HCT116 (cell line): ENCODE measurements around the gene GFOD1.

Experiments used
- CTCF ChIP-seq, 3 experiments: fragments of 200-600 bp in 1 of 3; sonication (generic) in 1 of 3; IDR thresholded peaks in 2 of 3; conservative IDR thresholded peaks in 1 of 3; 2 replicates each; pipeline ENCODE4 v1.5.1; 2012 to 2017; ENCODE audit warnings: low read depth in 2 of 3, low read length in 2 of 3, antibody characterized with exemption in 1 of 3, borderline replicate concordance in 1 of 3, control low read depth in 1 of 3, mild to moderate bottlenecking in 1 of 3, mixed read lengths in 1 of 3, mixed run types in 1 of 3, moderate library complexity in 1 of 3; ENCODE audit not compliant: insufficient read depth in 1 of 3
- EZH2 ChIP-seq: fragments of 200-600 bp; sonication (generic); IDR thresholded peaks from 2 replicates; pipeline ENCODE4 v1.6.1; 2017; ENCODE audit warnings: antibody characterized with exemption, mixed run types
- EZH2phosphoT487 ChIP-seq: fragments of 200-600 bp; IDR thresholded peaks from 2 replicates; pipeline ENCODE4 v1.6.1; 2018; ENCODE audit warnings: antibody characterized with exemption, borderline replicate concordance
- MAX ChIP-seq: IDR thresholded peaks from 2 replicates; pipeline ENCODE4 v1.6.1; 2012
- POLR2A ChIP-seq: IDR thresholded peaks from 2 replicates; pipeline ENCODE4 v1.7.0; 2011; ENCODE audit warnings: borderline replicate concordance; ENCODE audit not compliant: insufficient read depth, insufficient read length; ENCODE audit errors: extremely low read depth
- POLR2AphosphoS5 ChIP-seq: IDR thresholded peaks from 2 replicates; pipeline ENCODE4 v1.6.1; 2011; ENCODE audit warnings: mild to moderate bottlenecking, low read depth, low read length, moderate library complexity
- SIN3A ChIP-seq: IDR thresholded peaks from 2 replicates; pipeline ENCODE4 v1.6.1; 2012; ENCODE audit warnings: low read depth
- TCF7L2 ChIP-seq: IDR thresholded peaks from 2 replicates; pipeline ENCODE4 v1.7.0; 2011; ENCODE audit warnings: borderline replicate concordance, inconsistent platforms; ENCODE audit not compliant: insufficient read depth, insufficient read length; ENCODE audit errors: extremely low read depth
- YY1 ChIP-seq: IDR thresholded peaks from 2 replicates; pipeline ENCODE4 v1.6.1; 2011; ENCODE audit warnings: low read length, low read depth, moderate library complexity, mild to moderate bottlenecking; ENCODE audit not compliant: insufficient replicate concordance; ENCODE audit errors: extremely low read depth
- ZBTB33 ChIP-seq: IDR thresholded peaks from 2 replicates; pipeline ENCODE4 v1.6.1; 2011; ENCODE audit warnings: mild to moderate bottlenecking, low read length, moderate library complexity; ENCODE audit not compliant: insufficient replicate concordance; ENCODE audit errors: extremely low read depth

- TF ChIP-seq TCF7L2: no peak
- no peak for TF ChIP-seq YY1
- no peak for TF ChIP-seq SIN3A
- no peak for TF ChIP-seq MAX
- no peak for TF ChIP-seq POLR2AphosphoS5
- no peak for TF ChIP-seq CTCF (IDR thresholded peaks at IDR 0.05 in 2 of 3, conservative IDR thresholded peaks at IDR 0.05 in 1 of 3; ENCODE audit: borderline replicate concordance in 1 of 3, insufficient read depth in 1 of 3, low read depth in 2 of 3, low read length in 2 of 3)
- TF ChIP-seq ZBTB33: no peak
- no peak for TF ChIP-seq POLR2A
- TF ChIP-seq EZH2phosphoT487: no peak
- TF ChIP-seq EZH2: no peak
These were observed 34.9 kb downstream of the GFOD1 start for GRCh38 chr6:13452346-13453117.
